Smooth muscle cell (in vitro differentiated cells): ENCODE results near the gene OLAH. TPM values are rescaled to one million over a fixed set of nuclear protein-coding genes. Genes with fewer than 3 reads are reported as not detected.

Source experiments
- DNase-seq: peaks from one replicate; lab custom pipeline; 2025; ENCODE audit not compliant: unreplicated experiment; lab: John Stamatoyannopoulos, UW
- H2AFZ ChIP-seq: fragments of 200-600 bp; sonication (generic); 2 replicates; pipeline ENCODE4 v1.6.0; 2016; ENCODE audit warnings: antibody characterized with exemption, low read depth, mild to moderate bottlenecking
- H3F3A ChIP-seq: fragments of 200-600 bp; sonication (generic); 2 replicates; pipeline ENCODE4 v1.6.0; 2017; ENCODE audit warnings: antibody characterized with exemption, low read depth
- H3K27ac ChIP-seq: fragments of 200-600 bp; sonication (generic); 2 replicates; pipeline ENCODE4 v1.5.1; 2016; ENCODE audit warnings: low read depth, mild to moderate bottlenecking
- H3K27me3 ChIP-seq: fragments of 200-600 bp; sonication (generic); 2 replicates; pipeline ENCODE4 v1.6.1; 2016; ENCODE audit warnings: low read depth, mild to moderate bottlenecking
- H3K36me3 ChIP-seq: fragments of 200-600 bp; sonication (generic); 2 replicates; pipeline ENCODE4 v1.5.1; 2016; ENCODE audit warnings: low read depth
- H3K4me1 ChIP-seq: fragments of 200-600 bp; sonication (generic); 2 replicates; pipeline ENCODE4 v1.5.1; 2016; ENCODE audit warnings: low read depth
- H3K4me2 ChIP-seq: fragments of 200-600 bp; sonication (generic); 2 replicates; pipeline ENCODE4 v1.6.0; 2016; ENCODE audit warnings: mild to moderate bottlenecking
- H3K4me3 ChIP-seq: fragments of 200-600 bp; sonication (generic); 2 replicates; pipeline ENCODE4 v1.5.1; 2016; ENCODE audit warnings: mild to moderate bottlenecking
- H3K79me2 ChIP-seq: fragments of 200-600 bp; sonication (generic); 2 replicates; pipeline ENCODE4 v1.6.0; 2016; ENCODE audit warnings: low read depth, mild to moderate bottlenecking
- H3K9ac ChIP-seq: fragments of 200-600 bp; sonication (generic); 2 replicates; pipeline ENCODE4 v1.6.0; 2016; ENCODE audit warnings: low read depth
- H3K9me3 ChIP-seq: fragments of 200-600 bp; sonication (generic); replicated peaks from 2 replicates; pipeline ENCODE4 v1.5.1; 2016; ENCODE audit warnings: low read depth
- H4K20me1 ChIP-seq: fragments of 200-600 bp; sonication (generic); 2 replicates; pipeline ENCODE4 v1.6.0; 2016; ENCODE audit warnings: low read depth
- WGBS: methylation state at CpG from one replicate; pipeline ENCODE4 v1.1.7; 2016; ENCODE audit warnings: low lambda C conversion rate; 5-methylcytosine and 5-hydroxymethylcytosine counted together
- polyA plus RNA-seq: library from polyadenylated mRNA; unstranded; fragments of >200 nt; fragmentation: Nextera tagmentation; extraction: Ambion mirVana; gene quantifications from 2 replicates; pipeline ENCODE4 v1.2.1, GENCODE V29; 2016
- total RNA-seq: library from RNA; depleted of rRNA; stranded (reverse); fragments of >200 nt; gene quantifications from 2 replicates; pipeline ENCODE4 v1.2.3, GENCODE V29; 2014
- TF ChIP-seq, protein P1 (sequence below): fragments of 200-600 bp; sonication (generic); IDR thresholded peaks from 2 replicates; pipeline ENCODE4 v1.5.1; 2017; ENCODE audit warnings: borderline replicate concordance, mild to moderate bottlenecking, antibody characterized with exemption; ENCODE audit not compliant: insufficient read depth, poor library complexity, severe bottlenecking

The OLAH gene
- total and polyA plus RNA-seq, 2 experiments from 2014 or later: not detected

DNA sequence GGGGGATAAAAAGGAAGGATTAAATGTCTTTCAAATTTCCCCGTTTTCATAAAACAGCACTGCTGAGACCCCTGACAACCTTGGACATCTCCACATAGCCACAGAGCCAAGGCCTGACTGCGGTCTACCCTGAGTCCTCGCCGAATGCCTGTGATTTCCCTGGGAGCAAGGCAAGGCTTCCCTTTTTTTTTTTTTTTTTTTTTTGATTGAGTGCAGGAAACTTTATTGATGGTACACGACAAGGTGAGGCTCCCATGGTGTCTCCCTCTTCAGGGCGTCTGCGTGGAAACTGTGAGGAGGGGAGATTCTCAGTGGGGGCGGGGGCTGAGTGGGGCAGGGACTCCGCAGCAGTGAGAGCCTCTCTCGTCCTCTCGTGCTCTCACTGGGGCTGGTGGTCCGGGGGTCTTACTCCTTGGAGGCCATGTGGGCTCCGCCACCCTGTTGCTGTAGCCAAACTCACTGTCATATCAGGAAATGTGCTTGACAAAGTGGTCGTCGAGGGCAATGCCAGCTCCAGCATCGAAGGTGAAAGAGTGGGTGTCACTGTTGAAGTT, 49.2 kb downstream of the OLAH start:
- no peak overlapping the region for H2AFZ ChIP-seq
- H3K4me3 ChIP-seq: no peak overlapping the region
- peaks cover 4% of the 10 kb centered on the region for H3K79me2 ChIP-seq
- no peaks in the 10 kb centered on the region for H3K27me3 ChIP-seq
- WGBS: 85% methylated on average over 15 of the region's 16 CpGs
- H3K9ac ChIP-seq: no peak overlapping the region
- no peaks in the 10 kb centered on the region for H4K20me1 ChIP-seq
- no peaks in the 10 kb centered on the region for H3K9me3 ChIP-seq
- no peak overlapping the region for H3K4me2 ChIP-seq
- no peaks in the 10 kb centered on the region for H3K36me3 ChIP-seq
- H3K27ac ChIP-seq: no peak overlapping the region
- no peak for DNase-seq
- TF ChIP-seq, protein P1, sequence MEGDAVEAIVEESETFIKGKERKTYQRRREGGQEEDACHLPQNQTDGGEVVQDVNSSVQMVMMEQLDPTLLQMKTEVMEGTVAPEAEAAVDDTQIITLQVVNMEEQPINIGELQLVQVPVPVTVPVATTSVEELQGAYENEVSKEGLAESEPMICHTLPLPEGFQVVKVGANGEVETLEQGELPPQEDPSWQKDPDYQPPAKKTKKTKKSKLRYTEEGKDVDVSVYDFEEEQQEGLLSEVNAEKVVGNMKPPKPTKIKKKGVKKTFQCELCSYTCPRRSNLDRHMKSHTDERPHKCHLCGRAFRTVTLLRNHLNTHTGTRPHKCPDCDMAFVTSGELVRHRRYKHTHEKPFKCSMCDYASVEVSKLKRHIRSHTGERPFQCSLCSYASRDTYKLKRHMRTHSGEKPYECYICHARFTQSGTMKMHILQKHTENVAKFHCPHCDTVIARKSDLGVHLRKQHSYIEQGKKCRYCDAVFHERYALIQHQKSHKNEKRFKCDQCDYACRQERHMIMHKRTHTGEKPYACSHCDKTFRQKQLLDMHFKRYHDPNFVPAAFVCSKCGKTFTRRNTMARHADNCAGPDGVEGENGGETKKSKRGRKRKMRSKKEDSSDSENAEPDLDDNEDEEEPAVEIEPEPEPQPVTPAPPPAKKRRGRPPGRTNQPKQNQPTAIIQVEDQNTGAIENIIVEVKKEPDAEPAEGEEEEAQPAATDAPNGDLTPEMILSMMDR: no peak
- no peaks in the 10 kb centered on the region for H3F3A ChIP-seq
- H3K4me1 ChIP-seq: no peaks in the 10 kb centered on the region

DNA sequence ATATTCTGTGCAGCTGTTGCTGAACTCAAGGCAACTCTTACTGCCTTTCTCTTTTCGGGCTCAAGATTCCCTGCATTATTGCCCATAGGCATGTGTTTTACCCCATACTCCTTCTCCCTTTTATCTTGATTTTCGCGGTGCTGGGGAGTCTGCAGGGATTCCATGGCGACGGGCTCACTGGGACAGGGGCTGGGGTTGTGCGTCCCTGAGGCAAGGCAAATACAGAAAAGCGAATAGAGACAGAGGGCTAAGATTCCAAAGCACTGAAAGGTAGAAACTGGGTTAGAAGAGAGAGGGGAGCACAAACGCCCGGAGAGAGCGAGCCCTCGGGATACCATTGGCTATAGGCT, 52.9 kb downstream of the OLAH start:
- Histone ChIP-seq H3K9ac (peak overlapping the region; percentile 96), H3K4me3 (peak overlapping the region; percentile 63), H3K27ac (peak overlapping the region; percentile 95), H3K9me3 (no peaks in the 10 kb centered on the region), H3K4me2 (peak overlapping the region; percentile 87), H3F3A (no peaks in the 10 kb centered on the region), H3K4me1 (no peaks in the 10 kb centered on the region), H3K79me2 (peaks cover 38% of the 10 kb centered on the region), H4K20me1 (peaks cover 24% of the 10 kb centered on the region), H3K36me3 (no peaks in the 10 kb centered on the region), H3K27me3 (no peaks in the 10 kb centered on the region), H2AFZ (peak overlapping the region; percentile 82)
- DNase-seq: no peak
- TF ChIP-seq, protein P1: no peak
- WGBS: under 1% methylated on average over 10 of the region's 11 CpGs

DNA sequence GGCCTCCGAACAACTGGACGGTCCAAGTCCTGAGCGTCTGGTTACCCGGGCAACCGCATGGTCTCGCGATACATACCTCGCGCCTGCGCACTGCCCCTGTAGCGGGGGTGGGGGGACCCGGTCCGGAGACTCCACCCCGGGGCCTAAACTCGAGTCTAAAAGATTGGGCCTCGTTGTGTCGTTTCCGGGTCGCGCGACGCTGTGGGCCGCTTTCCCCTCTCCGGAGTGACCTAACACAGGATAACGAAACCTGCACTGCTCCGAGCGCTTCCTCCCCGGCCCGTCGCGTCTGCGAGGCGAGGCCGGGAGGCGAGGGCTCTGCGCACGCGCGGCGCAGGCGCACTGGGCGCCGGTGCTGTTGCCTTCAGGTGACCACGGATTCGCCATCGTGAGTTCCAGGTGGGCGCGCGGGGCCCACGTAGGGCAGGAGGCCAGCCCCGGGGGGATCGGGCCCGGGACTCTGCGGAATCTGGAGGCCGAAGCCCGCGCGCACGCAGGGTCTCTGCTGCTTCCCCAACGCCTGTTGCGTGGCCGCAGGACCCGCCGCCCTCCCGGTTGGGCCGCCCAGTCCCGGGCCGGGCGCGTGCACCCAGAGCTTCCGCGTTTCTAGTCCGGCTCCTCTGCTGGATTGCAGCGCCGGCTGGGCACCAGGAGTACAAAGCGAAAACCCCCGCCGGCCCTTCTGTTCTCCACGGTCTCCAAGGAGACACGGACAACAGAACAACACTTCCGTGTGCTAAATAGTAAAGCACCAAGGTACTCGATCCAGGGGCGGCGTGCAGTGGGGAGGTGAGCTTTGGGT, 53.5 kb downstream of the OLAH start, which contains the start of gene RPP38:
RPP38 (plus strand) TSS at position 345 of the 802 bp plus-strand sequence. CDS start 5,960 bp downstream, outside the sequence.
- no peaks in the 10 kb centered on the region for H3K36me3 ChIP-seq
- WGBS: under 1% methylated on average over 82 of the region's 84 CpGs
- TF ChIP-seq, protein P1: no peak
- peaks cover 26% of the 10 kb centered on the region for H4K20me1 ChIP-seq
- no peaks in the 10 kb centered on the region for H3K27me3 ChIP-seq
- peaks cover 38% of the 10 kb centered on the region for H3K79me2 ChIP-seq
- H3K4me3 ChIP-seq: peak within 1 kb of the TSS; percentile 63
- peak; percentile 97 for DNase-seq
- peak within 1 kb of the TSS; percentile 87 for H3K4me2 ChIP-seq
- H3K27ac ChIP-seq: peak within 1 kb of the TSS; percentile 95
- H3K9ac ChIP-seq: peak within 1 kb of the TSS; percentile 96
- no peaks in the 10 kb centered on the region for H3K9me3 ChIP-seq
- peak within 1 kb of the TSS; percentile 82 for H2AFZ ChIP-seq
- no peaks in the 10 kb centered on the region for H3K4me1 ChIP-seq
- no peaks in the 10 kb centered on the region for H3F3A ChIP-seq
